AG08395 (cell line): Measurements from ENCODE around the gene LUC7L2.
"Not testable (repeated sequence)": the region's sequence is repeated elsewhere in the genome, so short reads cannot be mapped to it uniquely, and the experiment has no call there.

Experiments used
- DNase-seq: peaks from one replicate; pipeline ENCODE4 v3.0.0; 2012; ENCODE audit warnings: mixed read lengths, low spot score

LUC7L2 gene

DNA sequence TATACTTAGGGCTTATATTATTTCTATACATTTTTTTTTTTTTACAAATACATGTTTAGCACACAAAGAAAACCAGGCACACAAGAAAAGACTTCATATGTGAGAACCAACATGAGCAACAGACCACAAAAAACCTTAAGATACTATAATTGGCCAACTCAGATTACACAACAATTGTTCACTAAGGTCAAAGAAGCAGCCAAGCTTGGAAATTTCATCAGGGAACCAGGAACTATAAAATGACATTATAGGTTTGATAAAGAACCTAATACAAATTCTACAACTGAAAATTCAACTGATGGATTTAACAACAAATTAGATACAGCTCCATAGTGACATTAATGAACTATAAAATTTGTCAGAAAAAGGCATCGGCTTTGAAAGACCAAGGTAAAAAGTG is 4.4 kb upstream of the LUC7L2 start:
- no peak for DNase-seq

- DNase-seq: not testable (repeated sequence)
These were observed 1.8 kb upstream of the LUC7L2 start for GRCh38 chr7:139357729-139358506.

DNA sequence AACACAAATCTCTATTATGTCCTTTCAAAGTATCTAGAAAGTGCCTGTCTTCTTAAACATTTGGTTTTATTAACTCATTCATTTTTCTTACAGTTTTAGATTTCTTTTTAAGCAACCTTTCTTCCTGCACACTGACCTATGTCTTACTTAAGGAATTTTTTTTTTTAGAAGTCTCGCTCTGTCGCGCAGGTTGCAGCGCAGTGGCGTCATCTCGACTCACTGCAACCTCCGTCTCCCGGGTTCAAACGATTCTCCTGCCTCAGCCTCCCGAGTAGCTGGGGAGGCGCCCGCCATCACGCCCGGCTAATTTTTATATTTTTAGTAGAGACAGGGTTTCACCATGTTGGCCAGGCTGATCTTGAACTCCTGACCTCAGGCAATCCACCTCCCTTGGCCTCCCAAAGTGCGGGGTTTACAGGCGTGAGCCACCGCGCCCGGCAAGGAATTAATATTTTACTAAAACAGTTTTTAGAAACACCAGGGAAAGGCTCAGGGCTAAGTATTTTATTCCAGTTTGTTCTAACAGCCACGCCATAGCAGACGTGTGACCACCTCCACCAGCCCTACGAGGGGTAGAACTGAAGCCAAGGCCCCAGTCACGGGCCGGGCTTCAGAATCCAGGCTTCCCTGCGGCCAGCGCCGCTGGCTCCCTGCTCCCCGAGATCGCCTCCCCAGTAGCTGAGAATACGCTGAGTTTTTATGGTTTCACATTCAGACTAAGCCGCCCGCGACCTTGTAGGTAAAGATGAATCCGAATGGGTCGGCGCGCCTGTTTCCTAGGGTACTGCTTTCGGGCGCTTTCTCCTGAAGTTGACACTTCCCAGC is 941 bp upstream of the LUC7L2 start:
- DNase-seq: no peak

- DNase-seq: peak; percentile 98
These were observed 685 bp downstream of the LUC7L2 start for GRCh38 chr7:139360210-139360947.

DNA sequence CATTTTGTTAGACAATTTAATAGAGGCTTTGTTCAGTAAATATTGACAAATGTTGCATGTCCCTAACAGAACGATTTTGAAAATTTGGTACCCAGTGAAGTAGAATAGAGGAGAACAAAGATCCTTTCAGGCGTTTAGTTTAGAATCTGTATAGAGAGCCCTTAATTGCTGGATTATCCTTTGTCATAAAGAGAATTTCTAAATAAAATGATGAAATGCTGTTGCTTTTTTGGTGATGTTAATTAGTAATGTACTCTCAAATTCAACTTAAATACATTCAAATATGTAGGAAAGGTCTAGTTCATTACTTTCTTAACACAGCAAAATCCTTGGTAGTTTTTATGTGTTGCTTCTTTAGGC is 1.2 kb downstream of the LUC7L2 start:
- no peak for DNase-seq

DNA sequence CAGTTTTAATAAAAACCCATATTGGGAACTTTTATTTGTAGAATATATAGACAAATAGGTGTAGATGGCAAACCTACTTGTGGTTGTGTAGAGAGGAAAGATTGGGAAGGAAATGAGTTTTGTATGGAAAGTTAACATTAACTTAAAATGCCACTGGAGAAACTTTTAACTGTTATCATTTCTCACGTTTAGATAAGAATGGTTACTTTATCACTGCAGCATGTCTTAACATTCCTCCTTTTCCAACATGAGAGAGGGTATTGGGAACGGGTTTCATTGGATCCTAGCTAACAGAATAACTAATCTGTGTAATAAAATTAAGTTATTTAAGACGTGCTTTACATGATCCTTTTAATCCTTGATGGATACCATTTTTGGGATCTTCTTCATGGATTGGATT is 1.8 kb downstream of the LUC7L2 start:
- DNase-seq: no peak

- DNase-seq: no peak
These were observed 2.6 kb downstream of the LUC7L2 start for GRCh38 chr7:139362302-139362701.

DNA sequence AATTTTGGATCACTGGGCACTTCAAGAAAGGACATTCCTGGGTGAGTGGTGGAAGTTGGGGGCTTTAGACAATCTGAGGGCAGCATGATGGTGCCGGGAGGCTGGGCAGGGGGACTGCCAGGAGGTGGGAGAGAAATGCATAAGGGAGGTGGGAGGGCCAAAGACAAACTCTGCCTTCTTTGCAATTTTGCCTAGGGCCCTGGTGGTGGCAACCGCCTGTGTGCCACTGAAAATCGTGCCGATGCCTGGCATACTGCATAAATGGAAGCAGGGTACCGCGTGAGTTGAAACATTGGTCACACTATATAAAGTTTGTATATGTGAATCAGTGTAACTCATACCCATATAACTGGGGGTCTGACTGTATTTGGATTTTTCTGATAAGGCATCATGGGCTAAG is 3.3 kb downstream of the LUC7L2 start:
- DNase-seq: no peak

- DNase-seq: no peak
These were observed 5.6 kb downstream of the LUC7L2 start for GRCh38 chr7:139365336-139365735.

DNA sequence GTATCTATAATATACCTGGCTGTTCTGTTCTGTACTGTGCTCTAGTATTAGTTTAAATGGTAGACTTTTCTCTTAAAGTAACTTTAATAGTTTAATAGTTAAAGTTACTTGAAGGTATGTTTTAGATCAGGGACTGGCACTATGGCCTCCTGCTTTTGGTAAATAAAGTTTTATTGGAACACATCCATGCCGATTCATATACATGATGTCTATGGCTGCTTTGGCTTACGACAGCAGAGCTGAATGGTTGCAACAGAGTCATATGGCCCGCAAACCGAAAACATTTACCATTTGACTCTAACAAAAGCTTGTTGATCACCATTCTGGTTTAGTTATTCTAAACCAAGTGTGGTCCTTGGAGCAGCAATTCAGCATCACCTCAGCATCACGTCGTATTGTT is 6.7 kb downstream of the LUC7L2 start:
- DNase-seq: no peak

GRCh38 chr7:139367438-139368155 is 7.9 kb downstream of the LUC7L2 start:
- DNase-seq: no peak

DNA sequence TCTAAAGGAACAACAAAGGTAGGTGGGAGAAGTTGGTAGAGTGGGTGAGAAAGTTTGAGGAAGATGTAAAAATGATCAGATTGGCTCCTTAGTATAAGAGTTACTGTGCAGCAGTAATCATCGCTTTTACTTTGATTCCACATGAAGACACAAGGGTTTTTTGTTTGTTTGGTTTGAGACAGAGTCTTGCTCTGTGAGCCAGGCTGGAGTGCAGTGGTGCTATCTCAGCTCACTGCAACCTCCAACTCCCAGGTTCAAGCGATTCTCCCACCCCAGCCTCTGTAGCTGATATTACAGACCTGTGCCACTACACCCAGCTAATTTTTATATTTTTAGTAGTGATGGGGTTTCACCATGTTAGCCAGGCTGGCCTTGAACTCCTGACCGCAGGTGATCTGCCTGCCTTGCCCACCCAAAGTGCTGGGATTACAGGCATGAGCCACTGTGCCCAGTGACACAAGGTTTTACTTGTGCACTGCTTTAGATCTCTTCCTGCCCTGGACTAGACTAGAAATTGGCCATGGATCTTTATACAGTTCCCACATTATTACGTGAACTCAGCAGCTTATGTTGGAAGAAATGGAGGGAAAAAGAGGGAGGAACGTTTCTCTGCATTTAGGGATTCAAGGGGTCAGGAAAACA is 10.7 kb downstream of the LUC7L2 start:
- no peak for DNase-seq

- no peak for DNase-seq
These were observed 11.2 kb downstream of the LUC7L2 start for GRCh38 chr7:139370943-139371313.

- no peak for DNase-seq
These were observed 14.6 kb downstream of the LUC7L2 start for GRCh38 chr7:139374246-139374645.

GRCh38 chr7:139382439-139382838 is 22.7 kb downstream of the LUC7L2 start:
- no peak for DNase-seq

DNA sequence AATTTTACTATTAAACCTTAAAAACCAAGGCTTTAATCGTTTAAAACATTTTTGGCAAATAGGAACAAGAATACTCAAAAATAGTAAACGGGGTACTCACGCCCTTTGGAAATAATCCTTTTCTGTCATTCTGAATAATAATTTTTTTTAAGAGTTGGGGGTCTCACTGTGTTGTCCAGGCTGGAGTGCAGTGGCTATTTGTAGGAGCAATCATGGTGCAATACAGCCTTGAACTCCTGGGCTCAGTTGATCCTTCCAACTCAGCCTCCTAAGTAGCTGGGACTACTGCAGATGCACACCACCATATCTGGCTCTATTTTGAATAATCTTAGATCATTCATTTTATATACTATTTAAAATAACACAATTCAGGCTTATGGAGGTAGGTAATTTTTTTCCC is 24.9 kb downstream of the LUC7L2 start:
- no peak for DNase-seq

- no peak for DNase-seq
These were observed 27.9 kb downstream of the LUC7L2 start for GRCh38 chr7:139387594-139387993.

GRCh38 chr7:139389091-139389490 is 29.4 kb downstream of the LUC7L2 start:
- no peak for DNase-seq

DNA sequence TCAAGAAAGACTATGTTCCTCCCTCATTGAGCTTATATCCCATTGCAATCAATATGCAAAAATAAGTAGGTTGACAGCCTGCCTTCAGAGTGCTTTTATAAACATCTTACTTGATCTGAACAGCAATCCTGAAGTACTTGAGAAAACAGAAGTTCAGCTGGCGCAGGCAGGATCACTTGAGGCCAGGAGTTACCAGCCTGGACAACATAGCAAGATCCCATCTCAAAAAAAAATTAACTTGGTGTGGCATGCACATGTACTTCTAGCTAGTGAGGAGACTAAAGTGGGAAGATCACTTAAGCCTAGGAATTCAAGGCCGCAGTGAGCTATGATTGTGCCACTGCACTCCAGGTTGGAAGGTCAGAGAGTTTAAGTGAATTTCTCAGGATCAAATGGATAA is 30.1 kb downstream of the LUC7L2 start:
- DNase-seq: no peak

DNA sequence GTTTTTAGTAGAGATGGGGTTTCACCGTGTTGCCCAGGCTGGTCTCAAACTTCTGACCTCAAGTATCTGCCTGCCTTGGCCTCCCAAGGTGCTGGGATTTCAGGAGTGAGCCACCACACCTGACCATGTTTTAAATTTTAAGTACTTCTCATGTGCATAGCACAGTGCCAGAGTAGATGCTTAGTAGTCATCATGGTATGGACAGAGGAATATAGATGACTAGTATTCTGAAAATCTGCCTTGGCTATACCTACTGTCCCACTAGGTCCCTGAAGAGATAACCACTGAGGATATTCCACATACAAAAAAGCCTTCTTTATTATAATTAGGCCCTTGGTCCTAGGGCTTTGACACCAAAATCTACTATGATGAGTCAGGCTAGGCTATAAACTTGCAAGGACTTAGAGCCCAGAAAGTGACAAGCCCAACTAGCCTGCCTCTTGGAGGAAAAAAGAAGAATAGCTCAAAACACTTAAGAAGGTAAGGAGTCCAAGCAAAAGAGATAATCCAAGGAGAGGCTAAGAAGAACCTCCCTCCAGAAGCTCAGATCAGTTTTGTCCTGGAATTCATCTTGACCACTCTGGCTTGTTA is 34.0 kb downstream of the LUC7L2 start:
- DNase-seq: no peak

GRCh38 chr7:139394540-139394939 is 34.8 kb downstream of the LUC7L2 start:
- no peak for DNase-seq
